ENCODE measurements around the gene CANX. TPM values are rescaled to one million over a fixed set of nuclear protein-coding genes. Genes with fewer than 3 reads are reported as not detected.
A peak's percentile ranks its signal among the peaks of the same experiment; 100 is the strongest.

The CANX gene
- total and polyA plus RNA-seq, 2 donors (not counting 3 experiments of a cell fraction or from before 2014, with no cell fraction given), result 193 to 986 TPM

DNA sequence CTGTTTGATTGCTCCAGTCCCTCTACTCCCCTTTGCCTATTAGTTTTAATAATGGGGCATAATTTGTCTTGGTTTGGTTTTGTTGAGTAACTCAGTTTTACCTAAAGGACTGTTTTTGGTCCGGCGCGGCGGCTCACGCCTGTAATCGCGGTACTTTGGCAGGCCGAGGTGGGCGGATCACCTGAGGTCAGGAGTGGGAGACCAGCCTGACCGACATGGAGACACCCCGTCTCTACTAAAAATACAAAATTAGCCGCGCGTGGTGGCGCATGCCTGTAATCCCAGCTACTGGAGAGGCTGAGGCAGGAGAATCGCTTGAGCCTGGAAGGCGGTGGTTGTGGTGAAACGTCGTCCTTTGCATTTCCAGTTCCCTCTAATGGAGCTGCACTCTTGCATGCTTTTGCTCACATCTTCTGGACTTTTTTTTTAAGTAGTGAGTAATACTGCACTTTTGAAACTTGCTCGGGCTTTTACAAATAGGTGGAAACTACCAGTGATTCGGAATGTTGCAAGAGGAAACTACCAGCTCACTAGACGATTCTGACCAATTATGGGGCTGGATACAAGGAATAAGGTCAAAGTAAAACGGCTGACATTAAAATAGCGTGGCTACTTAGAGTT lies 33.1 kb downstream of the CANX start:
- DNase-seq (ENCODE audit: low read depth, low spot score) (no peak), FAIRE-seq (no peak)
- Histone ChIP-seq H2AFZ (ENCODE audit: low read depth, low read length) (no peak overlapping the region), H3K9me3 (replicated peaks; ENCODE audit: control insufficient read depth, insufficient read depth, low read length) (no peaks in the 10 kb centered on the region), H3K36me3 (ENCODE audit: control insufficient read depth in 2 of 2, extremely low read depth in 1 of 2, insufficient read depth in 2 of 2, low read length in 2 of 2) (peaks cover 24 to 34% of the 10 kb centered on the region in 2 experiments), H3K27me3 (ENCODE audit: control insufficient read depth in 2 of 2, insufficient read depth in 2 of 2, low read length in 2 of 2) (no peaks in the 10 kb centered on the region), H3K9me1 (replicated peaks; ENCODE audit: control insufficient read depth, extremely low read depth, insufficient read depth, low read length) (no peaks in the 10 kb centered on the region), H3K4me3 (replicated peaks in 1 of 3; ENCODE audit: insufficient read depth in 1 of 3, low read depth in 1 of 3, low read length in 3 of 3) (peak overlapping the region in 1 of 3 experiments; percentile 42), H3K4me2 (ENCODE audit: insufficient read depth, low read length) (peak overlapping the region; percentile 77), H3K9ac (replicated peaks; ENCODE audit: extremely low read depth, insufficient read depth, low read length) (no peak overlapping the region), H4K20me1 (replicated peaks; ENCODE audit: control insufficient read depth, extremely low read depth, insufficient read depth, low read length) (peaks cover 4% of the 10 kb centered on the region), H3K79me2 (ENCODE audit: control insufficient read depth, insufficient read depth, low read length) (peaks cover 46% of the 10 kb centered on the region), H3K4me1 (ENCODE audit: control insufficient read depth, extremely low read depth, insufficient read depth, low read length) (peaks cover 25% of the 10 kb centered on the region), H3K27ac (ENCODE audit: insufficient read depth, low read depth, low read length) (peak overlapping the region; percentile 47)
- BruUV-seq (replicated peaks), result no TSS peak
- TF ChIP-seq GATA2 (IDR thresholded peaks at IDR 0.05; ENCODE audit: insufficient read depth, insufficient read length, low read depth, low read length), result no peak
- intact Hi-C loops (cut with micrococcal nuclease) (loop anchor here (1.0 to 5.0 kb wide), 6 partner anchors 33 to 173 kb away; partner anchors contain the start of genes CANX and HNRNPH1), dilution Hi-C loops (cut with MboI; ENCODE audit: extremely low pct_ligation_motif_present, low sequenced_read_pairs) (no loop called here)
- ChIA-PET CTCF (interaction anchor here (0.8 to 2.0 kb wide), 9 partner anchors 9 to 89 kb away, joined by 3 to 19 read pairs (median 4); partner anchors contain the start of gene SQSTM1), POLR2A (interaction anchor here (0.6 to 2.1 kb wide), 7 partner anchors 13 to 773 kb away, joined by 3 to 11 read pairs (median 7); partner anchors contain the start of genes HNRNPH1 and SQSTM1)

DNA sequence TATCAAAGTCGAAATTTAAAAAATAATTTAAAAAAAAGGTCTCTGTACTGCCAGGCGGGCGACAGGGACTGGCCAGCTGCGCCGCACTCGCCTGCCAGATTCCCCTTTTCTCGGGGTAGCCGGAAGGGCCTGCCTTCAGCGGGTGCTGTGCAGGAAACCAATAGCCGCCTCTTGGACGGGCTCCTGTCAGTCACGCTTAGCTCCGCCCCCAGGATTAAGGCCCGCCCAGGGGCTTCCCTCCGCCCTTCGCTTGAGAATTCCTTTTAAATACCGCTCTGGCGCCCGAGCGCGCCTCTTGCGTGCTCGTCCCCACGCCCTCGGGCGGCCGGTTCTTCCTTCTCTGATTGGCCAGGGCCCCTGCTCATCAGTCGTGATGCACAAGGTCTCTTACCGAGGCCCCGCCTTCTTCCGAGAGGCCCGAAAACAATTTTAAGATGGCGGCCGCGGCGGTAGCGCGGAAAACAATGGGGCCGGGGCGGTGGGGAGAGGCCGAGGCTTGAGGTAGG lies 33.7 kb downstream of the CANX start, which contains the start of gene MAML1:
MAML1 (plus strand) TSS at position 411 of the 506 bp plus-strand sequence. CDS start 291 bp downstream, outside the sequence.
- peaks cover 47% of the 10 kb centered on the region for H3K79me2 ChIP-seq (ENCODE audit: control insufficient read depth, insufficient read depth, low read length)
- H3K9me3 ChIP-seq (replicated peaks; ENCODE audit: control insufficient read depth, insufficient read depth, low read length), result no peaks in the 10 kb centered on the region
- H3K27me3 ChIP-seq (ENCODE audit: control insufficient read depth in 2 of 2, insufficient read depth in 2 of 2, low read length in 2 of 2), result no peaks in the 10 kb centered on the region
- TF ChIP-seq POLR2AphosphoS5 (IDR thresholded peaks at IDR 0.05; ENCODE audit: insufficient read depth, low read depth, low read length) (peak; percentile 69), POLR2A (IDR thresholded peaks at IDR 0.05; ENCODE audit: low read depth, low read length) (peak; percentile 83), MYC (IDR thresholded peaks at IDR 0.05; ENCODE audit: low read depth, low read length) (no peak)
- POLR2A ChIA-PET, result interaction anchor here (0.6 to 2.1 kb wide), 7 partner anchors 12 to 772 kb away, joined by 3 to 11 read pairs (median 7); partner anchors contain the start of genes HNRNPH1 and SQSTM1
- FAIRE-seq (peak; percentile 90), DNase-seq (ENCODE audit: low read depth, low spot score) (peak; percentile 100)
- H3K4me1 ChIP-seq (ENCODE audit: control insufficient read depth, extremely low read depth, insufficient read depth, low read length), result peaks cover 28% of the 10 kb centered on the region
- no TSS peak for BruUV-seq (replicated peaks)
- H2AFZ ChIP-seq (ENCODE audit: low read depth, low read length), result peak within 1 kb of the TSS; percentile 64
- H3K4me3 ChIP-seq (replicated peaks in 1 of 3; ENCODE audit: insufficient read depth in 1 of 3, low read depth in 1 of 3, low read length in 3 of 3), result peak within 1 kb of the TSS; percentile 64 to 92 (median 77)
- no peaks in the 10 kb centered on the region for H3K9me1 ChIP-seq (replicated peaks; ENCODE audit: control insufficient read depth, extremely low read depth, insufficient read depth, low read length)
- H3K36me3 ChIP-seq (ENCODE audit: control insufficient read depth in 2 of 2, extremely low read depth in 1 of 2, insufficient read depth in 2 of 2, low read length in 2 of 2), result peaks cover 19 to 28% of the 10 kb centered on the region in 2 experiments
- intact Hi-C loops (cut with micrococcal nuclease) (loop anchor here (1.0 to 5.0 kb wide), 6 partner anchors 33 to 173 kb away; partner anchors contain the start of genes CANX and HNRNPH1), dilution Hi-C loops (cut with MboI; ENCODE audit: extremely low pct_ligation_motif_present, low sequenced_read_pairs) (no loop called here)
- CTCF ChIA-PET, result interaction anchor here (0.8 to 2.0 kb wide), 9 partner anchors 9 to 88 kb away, joined by 3 to 19 read pairs (median 4); partner anchors contain the start of gene SQSTM1
- H3K4me2 ChIP-seq (ENCODE audit: insufficient read depth, low read length), result peak within 1 kb of the TSS; percentile 96
- peaks cover 4% of the 10 kb centered on the region for H4K20me1 ChIP-seq (replicated peaks; ENCODE audit: control insufficient read depth, extremely low read depth, insufficient read depth, low read length)
- peak within 1 kb of the TSS; percentile 70 for H3K27ac ChIP-seq (ENCODE audit: insufficient read depth, low read depth, low read length)
- H3K9ac ChIP-seq (replicated peaks; ENCODE audit: extremely low read depth, insufficient read depth, low read length), result peak within 1 kb of the TSS; percentile 70

All from endothelial cell of umbilical vein (primary cell).